Left kidney (tissue), 1 donor: ENCODE measurements around the gene PKP4. TPM values are rescaled to one million over a fixed set of nuclear protein-coding genes. Genes with fewer than 3 reads are reported as not detected.

ENCODE experiments used
- polyA plus RNA-seq: library from polyadenylated mRNA; unstranded; fragments of 120-200 nt; gene quantifications from one replicate; pipeline ENCODE4 v1.2.1, GENCODE V29; 2013; ENCODE audit not compliant: insufficient read length

PKP4 gene
- polyA plus RNA-seq, 1 donor, result 200 TPM

Other genes with a start within 250 kb of the PKP4 start
- 11.4 TPM for gene CCDC148, start 199 bp upstream of the PKP4 start, polyA plus RNA-seq